GM21526 (cell line): ENCODE data around the gene SLC6A13.

ENCODE experiments used
- ATAC-seq: cut with Tn5 transposase; IDR thresholded peaks from one replicate; pipeline ENCODE4 v1.9.1; 2021; ENCODE audit warnings: moderate library complexity; ENCODE audit not compliant: unreplicated experiment, low FRiP score

SLC6A13 gene

DNA sequence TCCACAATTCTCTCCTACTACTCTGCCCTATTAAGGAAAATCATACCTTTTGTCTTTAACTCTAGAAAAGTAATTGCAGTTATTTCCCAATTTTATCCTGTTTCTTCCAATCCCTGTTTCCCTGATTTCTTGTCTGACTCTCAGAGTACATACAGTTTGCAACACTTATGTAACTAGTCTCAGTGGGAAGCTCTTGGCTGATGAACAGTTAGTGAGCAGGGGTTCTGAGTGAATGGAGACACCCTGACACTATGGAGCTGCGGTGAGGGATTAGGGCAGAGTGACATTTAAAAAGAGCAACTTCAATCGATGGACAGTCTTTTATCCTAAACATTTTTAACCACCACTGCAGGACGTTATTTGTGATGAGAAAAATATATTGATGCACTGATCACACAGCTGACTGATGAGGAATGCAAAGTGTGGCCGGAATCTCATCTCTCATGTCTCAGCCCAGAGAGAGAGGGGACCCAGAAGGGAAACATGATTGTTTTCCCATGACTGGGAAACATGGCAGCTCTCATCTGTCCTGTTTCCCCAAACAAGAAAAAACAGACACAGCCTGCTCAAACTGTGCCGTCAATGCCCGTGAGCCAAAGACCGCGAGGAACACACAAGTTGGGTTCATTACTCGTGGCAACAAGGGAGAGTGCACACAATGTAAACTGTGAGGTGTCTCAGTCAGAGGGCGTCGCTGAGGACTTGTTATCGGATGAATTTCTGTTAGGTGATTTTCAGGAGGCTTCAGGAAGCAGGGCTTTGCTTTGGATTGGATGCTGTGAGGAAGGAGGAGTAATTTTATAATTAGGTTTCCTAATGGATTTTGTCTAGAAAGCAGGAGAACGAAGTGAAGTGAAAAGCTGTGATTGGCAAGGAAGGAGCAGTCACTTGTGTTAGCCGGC lies 5.2 kb upstream of the SLC6A13 start:
- ATAC-seq = no peak

DNA sequence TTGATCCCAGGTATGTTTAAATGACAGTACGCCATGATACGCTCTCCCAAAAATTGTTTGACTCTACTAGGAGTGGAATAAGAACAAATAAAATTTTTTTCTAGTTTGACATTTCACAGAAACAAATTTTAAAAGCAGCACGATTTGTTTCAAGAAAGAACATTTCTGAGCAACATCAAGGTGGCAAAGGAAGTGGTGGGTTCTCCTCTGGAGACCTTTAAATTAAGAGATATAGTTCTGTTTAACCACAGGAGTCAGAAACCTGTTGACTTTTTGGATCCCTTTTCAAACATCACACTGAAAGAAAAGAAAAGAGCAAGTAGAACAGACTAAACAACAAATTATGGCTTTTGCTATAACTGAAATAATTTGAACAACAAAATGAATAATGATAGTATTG lies 2.5 kb upstream of the SLC6A13 start:
- ATAC-seq = no peak

DNA sequence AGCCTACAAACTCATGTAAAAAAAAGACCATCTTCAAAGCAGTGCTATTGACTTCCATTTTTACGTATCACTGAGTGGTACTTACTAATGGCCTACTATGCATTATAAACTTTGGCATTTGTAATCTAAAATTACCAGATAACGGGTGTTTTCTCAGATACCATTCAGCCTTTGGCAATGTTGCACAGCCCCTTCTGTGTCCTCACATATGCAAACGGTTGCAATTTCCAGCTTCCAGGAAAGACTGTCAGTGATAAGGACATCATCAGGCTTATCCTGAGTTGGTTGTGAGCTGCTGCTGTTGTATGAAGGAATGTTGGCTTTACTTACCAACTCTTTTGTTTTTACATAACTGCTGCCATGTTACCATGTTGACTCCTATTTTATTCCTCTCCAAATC lies 1.6 kb upstream of the SLC6A13 start:
- no peak for ATAC-seq

DNA sequence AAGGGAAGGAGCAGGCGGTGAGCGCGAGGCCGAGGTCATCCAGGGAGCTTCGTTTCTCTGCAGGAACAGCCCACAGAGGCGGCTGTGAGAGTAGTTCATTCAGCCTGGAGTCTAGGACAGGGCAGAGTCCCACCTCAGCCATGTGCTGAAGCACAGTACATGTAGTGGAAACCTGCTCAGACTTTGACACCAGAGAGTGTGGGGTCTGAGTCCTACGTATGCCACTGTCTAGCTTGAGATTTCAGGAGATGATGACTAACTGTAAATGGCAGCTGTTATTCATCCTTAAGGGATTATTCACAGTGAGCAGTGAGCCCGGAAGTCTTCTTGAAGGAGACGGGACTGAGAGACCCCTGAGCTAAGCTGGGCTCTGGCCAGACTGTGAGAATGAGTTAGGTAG lies 938 bp upstream of the SLC6A13 start:
- no peak for ATAC-seq

DNA sequence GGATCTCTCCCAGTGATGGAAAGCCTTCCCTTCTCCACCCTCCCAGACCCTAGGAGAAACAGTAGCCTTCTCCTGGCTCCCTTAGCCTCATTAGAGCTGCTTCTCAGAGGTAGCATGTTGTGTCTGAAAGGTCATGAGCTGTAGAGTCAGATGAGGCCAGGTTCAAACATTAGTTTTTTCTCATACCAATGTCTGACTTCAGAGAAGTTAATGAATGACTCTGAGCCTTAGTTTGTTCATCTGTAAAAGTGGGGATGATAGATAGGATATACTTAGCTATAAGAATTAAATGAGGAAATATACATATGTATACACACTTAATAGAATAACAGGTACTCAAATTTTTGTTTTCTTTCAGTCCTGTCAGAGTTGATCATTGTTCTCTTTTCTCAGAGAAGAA lies 523 bp downstream of the SLC6A13 start:
- no peak for ATAC-seq

- ATAC-seq = no peak
Measured at GRCh38 chr12:257521-258321, 4.9 kb downstream of the SLC6A13 start.

- ATAC-seq = no peak
Measured at GRCh38 chr12:256958-257357, 5.7 kb downstream of the SLC6A13 start.

GRCh38 chr12:256225-256624 lies 6.4 kb downstream of the SLC6A13 start:
- no peak for ATAC-seq

- no peak for ATAC-seq
Measured at GRCh38 chr12:254912-255311, 7.7 kb downstream of the SLC6A13 start.

GRCh38 chr12:254039-254438 lies 8.6 kb downstream of the SLC6A13 start:
- ATAC-seq = no peak

- no peak for ATAC-seq
Measured at GRCh38 chr12:253116-253831, 9.4 kb downstream of the SLC6A13 start.

- no peak for ATAC-seq
Measured at GRCh38 chr12:252636-253035, 10.0 kb downstream of the SLC6A13 start.

DNA sequence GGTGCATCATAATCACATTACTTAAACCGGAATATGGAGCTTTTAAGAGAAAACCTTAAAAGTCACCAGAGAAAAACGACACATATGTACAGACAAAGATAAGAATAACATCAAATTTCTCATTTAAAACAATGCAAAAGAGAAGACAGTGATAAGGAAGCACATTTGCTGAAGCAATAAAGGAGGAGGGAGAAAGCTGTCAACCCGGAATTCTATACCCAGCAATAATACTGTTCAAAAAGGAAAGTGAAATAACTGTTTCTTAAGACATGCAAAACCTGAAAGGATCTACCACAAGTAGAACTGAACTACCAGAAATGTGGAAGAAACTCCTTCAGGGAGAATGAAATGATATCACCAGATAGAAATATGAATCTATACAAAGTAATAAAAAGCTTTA lies 15.4 kb downstream of the SLC6A13 start:
- ATAC-seq = no peak

- ATAC-seq = no peak
Measured at GRCh38 chr12:243381-243780, 19.3 kb downstream of the SLC6A13 start.

DNA sequence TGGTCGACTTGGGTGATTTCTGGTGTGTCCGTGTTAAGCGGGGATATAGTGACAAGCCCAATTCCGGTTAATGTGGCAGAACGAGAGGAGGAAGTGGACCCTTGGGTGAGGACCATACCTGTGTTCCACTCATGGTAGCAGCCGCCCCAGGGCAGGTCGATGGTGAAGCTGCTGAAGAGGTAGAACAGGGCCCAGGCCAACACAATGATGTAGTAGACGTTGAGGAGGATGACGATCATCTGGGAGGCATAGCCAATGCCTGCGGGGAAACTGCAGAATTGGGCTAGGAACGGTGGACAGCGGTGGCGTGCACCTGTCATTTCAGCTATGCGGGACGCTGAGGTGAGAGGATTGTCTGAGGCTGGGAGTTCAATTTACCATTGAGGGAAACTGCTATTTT lies 20.1 kb downstream of the SLC6A13 start:
- ATAC-seq = no peak

DNA sequence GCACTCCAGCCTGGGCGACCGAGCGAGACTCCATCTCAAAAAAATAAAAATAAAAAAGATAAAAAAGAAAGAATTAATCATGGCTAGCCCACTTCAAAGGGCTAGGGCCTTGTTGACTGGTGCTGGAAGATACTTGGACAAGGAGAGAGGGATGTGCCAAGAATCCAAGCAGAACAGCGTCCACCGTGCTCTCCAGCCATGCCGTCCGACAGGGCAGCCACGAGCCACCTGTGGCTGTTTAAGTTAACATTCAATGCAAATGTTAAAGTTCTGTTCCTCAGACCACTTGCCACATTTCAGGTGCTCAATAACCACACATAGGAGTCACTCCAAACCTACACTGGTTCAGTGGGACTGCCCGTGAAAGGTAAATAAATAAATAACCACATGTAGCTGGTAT lies 21.4 kb downstream of the SLC6A13 start:
- ATAC-seq = no peak

GRCh38 chr12:240566-240965 lies 22.1 kb downstream of the SLC6A13 start:
- ATAC-seq = no peak

DNA sequence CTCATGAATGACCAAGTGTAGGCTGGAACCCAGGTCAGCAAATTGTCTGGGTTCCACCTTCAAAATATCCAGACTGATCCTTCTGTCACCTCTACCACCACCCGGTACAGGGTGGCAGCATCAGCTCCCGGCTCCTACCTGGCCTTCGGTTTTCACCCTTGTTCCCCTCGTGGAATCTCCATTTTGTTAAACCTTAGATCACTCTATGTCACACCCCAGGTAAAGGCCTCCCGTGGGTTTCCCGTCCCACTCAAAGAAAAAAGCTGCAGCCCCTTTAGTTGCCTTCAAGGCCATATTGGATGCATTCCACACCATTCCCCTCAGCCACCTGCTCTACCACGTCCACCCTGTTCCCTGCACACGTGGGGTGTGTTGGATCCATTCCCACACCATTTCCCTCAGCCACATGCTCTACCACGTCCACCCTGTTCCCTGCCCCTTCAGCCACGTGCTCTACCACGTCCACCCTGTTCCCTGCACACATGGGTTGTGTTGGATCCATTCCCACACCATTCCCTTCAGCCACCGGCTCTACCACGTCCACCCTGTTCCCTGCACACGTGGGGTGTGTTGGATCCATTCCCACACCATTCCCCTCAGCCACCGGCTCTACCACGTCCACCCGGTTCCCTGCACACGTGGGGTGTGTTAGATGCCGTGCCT lies 23.8 kb downstream of the SLC6A13 start:
- ATAC-seq = no peak

GRCh38 chr12:238116-238515 lies 24.5 kb downstream of the SLC6A13 start:
- ATAC-seq = no peak

DNA sequence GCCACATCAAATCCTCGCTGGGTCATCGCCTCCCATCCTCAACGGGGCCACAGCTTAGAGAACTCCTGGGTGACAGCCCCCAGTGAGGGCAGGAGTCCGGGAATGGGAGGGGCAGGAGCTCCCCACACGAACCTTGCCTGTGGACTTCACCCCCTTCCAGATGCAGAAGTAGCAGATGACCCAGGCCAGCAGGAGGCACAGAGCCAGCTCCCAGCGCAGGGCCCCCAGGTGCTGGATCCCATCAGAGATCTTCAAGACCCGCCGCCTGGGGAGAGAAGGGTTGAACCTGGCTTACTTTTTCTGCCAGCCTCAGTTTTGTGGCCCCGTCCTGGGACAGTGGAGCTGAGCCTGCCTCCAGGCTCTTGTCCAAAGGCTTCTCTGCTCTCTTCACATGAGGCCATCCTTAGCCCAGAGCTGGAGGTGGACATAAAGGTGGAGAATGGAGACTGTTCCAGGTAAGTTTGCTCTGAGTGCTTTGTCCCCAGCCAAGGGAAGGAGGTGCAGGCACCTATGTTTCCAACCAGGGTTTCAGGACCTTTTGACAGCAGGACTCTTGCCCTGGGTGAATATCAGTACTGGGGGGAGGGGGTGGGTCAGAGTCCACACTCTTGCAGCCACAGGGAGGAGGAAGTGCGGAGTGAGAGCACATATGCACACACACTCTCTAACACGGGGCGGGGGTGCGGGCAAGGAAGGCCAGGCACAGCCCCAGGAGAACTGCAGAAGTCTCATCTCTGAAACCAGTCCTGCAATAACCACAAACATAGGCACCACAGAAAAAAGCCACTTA lies 25.4 kb downstream of the SLC6A13 start:
- no peak for ATAC-seq
